Ascending aorta (tissue), 2 donors: ENCODE measurements around the gene SAMSN1. TPM values are rescaled to one million over a fixed set of nuclear protein-coding genes. Genes with fewer than 3 reads are reported as not detected.

Experiments
- DNase-seq, 2 donors: peaks; one replicate each; pipeline ENCODE4 v3.0.0-alpha.2; 2019; ENCODE audit warnings: low spot score in 2 of 2
- H3K27ac ChIP-seq, 2 donors: fragments of 200-600 bp; sonication (generic); one replicate each; pipeline ENCODE4 v1.5.1; 2016 to 2017; ENCODE audit warnings: mild to moderate bottlenecking in 1 of 2
- H3K27me3 ChIP-seq: fragments of 200-600 bp; sonication (generic); one replicate; pipeline ENCODE4 v1.5.1; 2017
- H3K36me3 ChIP-seq, 2 donors: fragments of 200-600 bp; sonication (generic); one replicate each; pipeline ENCODE4 v1.5.1; 2016
- H3K4me1 ChIP-seq, 2 donors: fragments of 200-600 bp; sonication (generic); one replicate each; pipeline ENCODE4 v1.5.1; 2016 to 2017; ENCODE audit warnings: mild to moderate bottlenecking in 1 of 2
- H3K4me3 ChIP-seq, 2 donors: fragments of 200-600 bp; sonication (generic); one replicate each; pipeline ENCODE4 v1.5.1; 2016 to 2017; ENCODE audit warnings: mild to moderate bottlenecking in 1 of 2
- H3K9me3 ChIP-seq, 2 donors: fragments of 200-600 bp; sonication (generic); one replicate each; pipeline ENCODE4 v1.5.1; 2016
- intact Hi-C: fragments of 100-400 bp; cut with DNase I; formaldehyde crosslinking; loops from one replicate; pipeline ENCODE4 v1.15.1; 2023
- total RNA-seq: library from RNA; depleted of rRNA; stranded (reverse); fragments of >200 nt; gene quantifications from one replicate; pipeline ENCODE4 v1.1.0, GENCODE V29; 2016
- TF ChIP-seq, protein P1 (sequence below), 3 experiments: fragments of 200-600 bp in 2 of 3; fragments of 450-650 bp in 1 of 3; sonication (generic) in 2 of 3; IDR thresholded peaks; one replicate each; pipeline ENCODE4 v1.5.1; 2016 to 2019; ENCODE audit warnings: antibody characterized with exemption in 3 of 3, mild to moderate bottlenecking in 1 of 3, moderate library complexity in 1 of 3

Gene SAMSN1
- total RNA-seq, 1 donor from 2014 or later: 6.1 TPM

DNA sequence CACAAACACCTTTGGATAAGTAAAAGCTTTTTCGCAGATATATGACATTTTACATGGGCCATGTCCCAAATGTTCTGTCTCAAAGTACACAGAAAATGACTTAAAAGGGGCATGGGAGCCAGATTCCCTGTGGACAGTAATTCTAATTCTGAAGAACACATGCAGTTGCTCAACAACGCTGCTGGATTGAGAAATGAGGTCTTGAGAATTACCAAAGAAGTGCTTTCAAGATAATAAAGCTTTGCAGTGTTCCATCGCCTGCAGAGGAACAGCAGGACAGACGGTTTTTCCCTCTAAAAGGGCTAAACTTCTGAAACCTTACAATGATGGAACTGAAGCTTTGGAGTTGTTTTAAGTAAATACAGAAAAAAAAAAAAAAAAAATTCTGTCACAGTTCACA lies 107.9 kb downstream of the SAMSN1 start:
- Histone ChIP-seq H3K27me3 (no peaks in the 10 kb centered on the region), H3K27ac (no peak overlapping the region), H3K4me1 (no peaks in the 10 kb centered on the region), H3K9me3 (no peaks in the 10 kb centered on the region), H3K4me3 (no peak overlapping the region), H3K36me3 (no peaks in the 10 kb centered on the region)
- intact Hi-C loops: no loop called here
- TF ChIP-seq, protein P1, sequence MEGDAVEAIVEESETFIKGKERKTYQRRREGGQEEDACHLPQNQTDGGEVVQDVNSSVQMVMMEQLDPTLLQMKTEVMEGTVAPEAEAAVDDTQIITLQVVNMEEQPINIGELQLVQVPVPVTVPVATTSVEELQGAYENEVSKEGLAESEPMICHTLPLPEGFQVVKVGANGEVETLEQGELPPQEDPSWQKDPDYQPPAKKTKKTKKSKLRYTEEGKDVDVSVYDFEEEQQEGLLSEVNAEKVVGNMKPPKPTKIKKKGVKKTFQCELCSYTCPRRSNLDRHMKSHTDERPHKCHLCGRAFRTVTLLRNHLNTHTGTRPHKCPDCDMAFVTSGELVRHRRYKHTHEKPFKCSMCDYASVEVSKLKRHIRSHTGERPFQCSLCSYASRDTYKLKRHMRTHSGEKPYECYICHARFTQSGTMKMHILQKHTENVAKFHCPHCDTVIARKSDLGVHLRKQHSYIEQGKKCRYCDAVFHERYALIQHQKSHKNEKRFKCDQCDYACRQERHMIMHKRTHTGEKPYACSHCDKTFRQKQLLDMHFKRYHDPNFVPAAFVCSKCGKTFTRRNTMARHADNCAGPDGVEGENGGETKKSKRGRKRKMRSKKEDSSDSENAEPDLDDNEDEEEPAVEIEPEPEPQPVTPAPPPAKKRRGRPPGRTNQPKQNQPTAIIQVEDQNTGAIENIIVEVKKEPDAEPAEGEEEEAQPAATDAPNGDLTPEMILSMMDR (IDR thresholded peaks at IDR 0.05): no peak
- no peak for DNase-seq

DNA sequence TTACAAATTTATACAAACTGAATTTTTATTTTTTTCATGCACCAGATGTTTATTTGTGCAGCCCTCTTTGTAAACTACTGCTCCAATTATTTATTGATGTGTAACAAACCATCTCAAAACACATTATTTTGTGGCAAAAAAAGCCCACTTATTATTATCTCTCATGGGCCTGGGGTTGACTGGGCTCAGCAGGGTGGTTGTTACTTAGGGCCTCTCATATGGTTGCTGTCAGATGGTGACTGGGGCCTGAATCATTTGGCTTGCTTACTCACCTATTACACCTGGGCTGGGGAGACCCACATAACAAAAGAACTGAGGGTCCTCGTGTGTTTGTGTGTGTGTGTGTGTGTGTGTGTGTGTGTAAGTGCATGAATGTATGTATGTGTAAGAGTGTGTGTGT lies 110.7 kb downstream of the SAMSN1 start:
- H3K4me1 ChIP-seq: no peaks in the 10 kb centered on the region
- no peaks in the 10 kb centered on the region for H3K36me3 ChIP-seq
- intact Hi-C loops: no loop called here
- H3K9me3 ChIP-seq: no peaks in the 10 kb centered on the region
- TF ChIP-seq, protein P1 (IDR thresholded peaks at IDR 0.05): no peak
- no peak for DNase-seq
- H3K4me3 ChIP-seq: no peak overlapping the region
- no peak overlapping the region for H3K27ac ChIP-seq
- H3K27me3 ChIP-seq: no peaks in the 10 kb centered on the region

Other genes starting within 250 kb of the SAMSN1 start
- 14.8 TPM for gene HSPA13, start 163.2 kb downstream of the SAMSN1 start, total RNA-seq